HG03097 (cell line): Measurements from ENCODE around the gene SHISA6.
"Not testable (repeated sequence)": the region's sequence is repeated elsewhere in the genome, so short reads cannot be mapped to it uniquely, and the experiment has no call there.

Source experiments
- ATAC-seq: cut with Tn5 transposase; IDR thresholded peaks from one replicate; pipeline ENCODE4 v1.9.1; 2021; ENCODE audit not compliant: unreplicated experiment, low FRiP score

Gene SHISA6

DNA sequence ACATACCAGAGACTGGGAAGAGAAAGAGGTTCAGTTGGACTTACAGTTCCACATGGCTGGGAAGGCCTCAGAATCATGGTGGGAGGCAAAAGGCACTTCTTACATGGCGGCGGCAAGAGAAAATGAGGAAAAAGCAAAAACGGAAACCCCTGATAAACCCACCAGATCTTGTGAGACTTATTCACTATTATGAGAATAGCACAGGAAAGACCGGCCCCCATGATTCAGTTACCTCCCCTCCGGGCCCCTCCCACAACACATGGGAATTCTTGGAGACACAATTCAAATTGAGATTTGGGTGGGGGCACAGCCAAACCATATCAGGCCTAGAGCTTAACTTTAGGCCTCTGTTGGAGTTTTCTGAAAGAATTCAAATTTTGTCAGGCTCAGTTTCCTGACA, 60.9 kb downstream of the SHISA6 start:
- not testable (repeated sequence) for ATAC-seq

DNA sequence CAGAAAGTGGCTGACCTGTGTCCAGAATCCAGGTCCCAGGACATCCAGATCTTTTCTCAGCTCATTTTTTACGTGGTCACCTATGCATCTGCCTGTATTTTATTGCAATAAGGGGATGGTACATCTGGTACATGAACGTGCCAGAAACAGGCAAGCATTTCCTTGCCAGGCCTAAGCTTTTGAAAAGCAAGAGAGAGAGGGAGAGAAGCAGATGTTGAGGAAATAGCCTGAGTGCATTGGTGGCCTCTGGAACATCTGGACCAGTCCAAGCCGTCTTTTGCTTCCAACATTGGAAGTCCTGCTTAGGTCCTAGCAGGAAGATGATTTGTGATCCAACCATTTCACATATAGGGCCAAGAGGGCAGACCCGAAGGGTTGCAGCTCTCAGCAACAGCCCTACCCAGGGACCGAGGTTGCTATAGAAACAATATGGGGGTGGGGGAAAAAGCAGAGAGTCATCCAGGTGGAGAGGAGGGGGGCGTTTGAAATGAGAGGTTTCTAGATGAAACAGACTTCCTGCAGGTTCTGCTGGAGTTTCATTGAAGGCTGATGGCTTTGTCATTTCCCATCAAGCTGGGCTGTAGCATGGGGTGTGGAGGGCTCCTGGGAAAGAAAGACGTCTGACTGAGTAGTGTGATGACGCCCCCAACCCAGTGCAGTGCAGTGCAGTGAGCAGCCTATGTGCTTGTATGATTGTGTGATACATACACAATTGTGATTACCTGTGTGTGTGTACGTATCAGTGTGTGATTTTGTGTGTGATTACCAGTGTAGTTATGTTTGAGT, 61.6 kb downstream of the SHISA6 start:
- ATAC-seq = no peak

DNA sequence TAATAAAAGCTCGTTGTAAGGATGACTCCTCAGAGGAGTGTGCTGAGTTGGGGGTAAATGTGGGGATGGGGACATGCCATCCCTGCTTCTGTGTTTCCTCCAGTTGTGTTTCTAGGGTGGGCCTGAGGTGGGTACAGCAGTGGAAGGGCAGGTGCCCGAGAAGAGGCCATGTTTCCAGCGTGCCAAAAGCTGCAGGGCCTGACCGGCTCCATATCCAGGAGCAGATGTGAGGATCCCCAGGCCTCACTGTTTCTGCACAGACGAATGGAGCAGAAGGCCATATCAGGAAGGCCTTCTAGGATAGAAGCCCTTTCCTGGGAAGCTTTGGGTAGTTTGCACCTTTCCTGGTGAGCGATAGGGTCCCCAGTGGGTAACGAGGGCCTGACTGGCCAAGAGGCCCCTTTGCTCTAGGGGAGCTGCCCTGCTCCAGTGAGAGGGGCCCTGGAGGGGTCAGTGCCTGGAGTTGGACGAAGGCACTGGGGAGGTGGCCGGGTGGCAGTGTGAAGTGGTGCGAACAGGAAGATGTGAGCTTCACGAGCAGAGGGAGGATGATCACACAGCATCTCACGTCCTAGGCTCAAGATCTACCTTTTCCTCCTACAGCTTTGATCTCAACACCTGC, 62.9 kb downstream of the SHISA6 start:
- no peak for ATAC-seq

DNA sequence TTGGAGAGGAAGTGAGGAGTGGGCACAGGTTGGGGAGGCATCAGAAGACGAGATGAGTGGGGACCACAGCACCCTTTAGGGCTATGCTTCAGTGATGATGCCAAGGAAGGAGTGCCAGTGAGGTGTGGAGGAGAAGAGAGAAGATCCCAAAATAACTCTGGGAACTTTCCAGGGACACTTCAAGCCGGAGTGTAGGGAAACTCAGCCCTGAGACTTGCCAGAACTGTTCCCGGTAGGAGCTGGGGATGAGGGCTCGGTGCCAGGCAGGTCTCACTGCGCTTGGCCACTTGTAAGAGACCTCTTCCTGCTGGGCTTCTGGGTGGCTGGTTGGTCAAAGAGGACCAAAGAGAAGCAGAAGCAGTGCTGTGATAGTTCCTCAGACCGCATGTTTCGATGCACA, 63.6 kb downstream of the SHISA6 start:
- no peak for ATAC-seq

DNA sequence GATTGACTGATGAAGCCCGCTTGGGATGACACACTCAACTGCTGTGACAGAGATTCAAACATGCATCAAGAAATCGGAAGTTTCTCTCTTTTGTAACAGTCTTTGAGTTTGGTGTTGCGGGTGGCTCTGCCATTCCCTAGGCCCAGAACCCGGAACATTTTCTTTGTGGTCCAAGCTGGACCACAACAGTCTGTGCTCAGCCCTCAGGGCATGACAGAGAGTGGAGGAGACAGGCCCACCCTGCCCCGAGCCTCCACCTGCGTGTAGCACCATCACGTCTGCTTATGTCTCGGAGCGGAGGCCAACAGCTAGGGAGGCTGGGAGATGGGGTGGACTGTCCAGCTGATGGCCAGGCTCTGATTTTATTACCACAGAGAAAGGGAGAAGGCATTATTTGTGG, 64.5 kb downstream of the SHISA6 start:
- no peak for ATAC-seq

DNA sequence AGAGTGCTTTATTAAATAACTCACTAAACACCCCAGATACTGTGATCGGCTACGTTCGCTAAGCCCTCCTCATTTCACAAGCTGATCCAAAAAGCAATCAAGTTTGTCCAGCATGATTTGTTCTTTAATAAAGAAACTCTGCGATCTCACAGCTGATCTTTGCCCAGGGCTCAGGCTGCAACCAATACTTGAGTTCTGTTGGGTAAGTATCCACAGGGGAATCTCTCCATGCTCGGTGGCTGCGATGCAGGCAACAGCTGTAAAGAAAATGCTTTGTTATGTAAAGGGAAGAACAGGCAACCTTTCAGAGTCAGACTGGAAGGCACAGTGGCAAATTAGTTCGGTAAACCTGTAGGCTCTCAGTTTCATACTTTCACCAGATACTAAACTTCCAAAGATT, 67.5 kb downstream of the SHISA6 start:
- no peak for ATAC-seq

DNA sequence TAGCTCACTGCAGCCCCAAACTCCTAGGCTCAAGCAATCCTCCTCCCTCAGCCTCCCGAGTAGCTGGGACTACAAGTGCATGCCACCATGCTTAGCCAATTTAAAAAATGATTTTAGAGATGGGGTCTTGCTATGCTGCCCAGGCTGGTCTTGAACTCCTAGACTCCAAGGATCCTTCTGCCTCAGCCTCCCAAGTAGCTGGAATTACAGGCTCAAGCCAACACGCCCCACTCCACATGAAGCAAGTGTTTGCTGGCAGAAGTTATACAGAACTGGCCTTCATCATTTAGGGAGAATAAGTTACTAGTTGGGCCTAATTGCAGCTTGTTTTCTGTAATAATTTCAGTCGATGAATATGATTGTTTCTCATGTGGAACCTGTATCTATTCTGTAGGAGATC, 68.0 kb downstream of the SHISA6 start:
- ATAC-seq = no peak

DNA sequence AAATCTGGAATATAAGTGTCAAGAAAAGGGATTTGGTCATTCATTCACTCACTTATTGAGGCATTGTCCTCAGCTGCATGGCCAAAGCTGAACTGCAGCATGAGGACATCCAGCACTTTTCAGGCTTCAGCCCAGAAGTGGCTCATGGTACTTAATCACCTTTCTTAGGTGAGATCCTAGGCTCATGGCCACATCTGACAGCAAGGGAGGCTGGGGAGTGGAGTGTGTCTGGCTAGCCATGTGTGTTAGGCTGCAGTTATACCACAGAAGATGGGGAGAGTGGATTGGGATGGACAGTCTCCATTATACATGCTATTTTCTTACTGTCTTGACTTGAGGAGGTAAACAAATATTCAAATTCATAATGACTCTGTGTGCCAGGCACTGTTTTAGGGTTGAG, 68.8 kb downstream of the SHISA6 start:
- no peak for ATAC-seq

DNA sequence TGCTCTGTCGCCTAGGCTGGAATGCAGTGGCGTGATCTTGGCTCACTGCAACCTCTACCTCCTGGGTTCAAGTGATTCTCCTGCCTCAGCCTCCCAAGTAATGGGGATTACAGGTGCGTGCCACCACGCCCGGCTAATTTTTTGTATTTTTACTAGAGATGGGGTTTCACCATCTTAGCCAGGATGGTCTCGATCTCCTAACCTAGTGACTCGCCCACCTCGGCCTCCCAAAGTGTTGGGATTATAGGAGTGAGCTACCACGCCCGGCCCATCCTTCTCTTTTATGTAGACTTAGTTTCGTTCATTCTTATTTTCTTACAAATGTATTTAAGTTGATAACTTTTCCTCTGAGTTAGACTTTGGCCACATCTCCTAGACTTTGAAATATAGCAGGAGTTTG, 75.4 kb downstream of the SHISA6 start:
- not testable (repeated sequence) for ATAC-seq

DNA sequence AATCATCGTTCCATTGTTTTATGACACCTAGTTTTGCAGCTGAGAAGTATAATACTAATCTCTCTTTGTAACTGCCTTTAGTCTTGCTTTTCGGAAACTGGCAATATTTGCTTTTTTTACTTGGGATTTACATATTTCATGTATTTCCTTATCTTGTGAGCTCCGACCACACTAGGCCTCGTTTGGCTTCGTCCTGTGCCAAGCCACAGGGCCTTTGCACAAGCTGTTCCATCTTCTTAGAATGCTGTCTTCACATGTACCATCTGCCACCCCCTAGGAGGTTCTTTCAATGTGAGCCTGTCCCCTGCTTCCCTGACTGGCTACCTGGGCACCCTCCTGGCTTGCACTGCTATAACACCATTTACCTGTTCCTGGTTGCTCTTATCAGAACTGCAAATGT, 77.2 kb downstream of the SHISA6 start:
- ATAC-seq = no peak

DNA sequence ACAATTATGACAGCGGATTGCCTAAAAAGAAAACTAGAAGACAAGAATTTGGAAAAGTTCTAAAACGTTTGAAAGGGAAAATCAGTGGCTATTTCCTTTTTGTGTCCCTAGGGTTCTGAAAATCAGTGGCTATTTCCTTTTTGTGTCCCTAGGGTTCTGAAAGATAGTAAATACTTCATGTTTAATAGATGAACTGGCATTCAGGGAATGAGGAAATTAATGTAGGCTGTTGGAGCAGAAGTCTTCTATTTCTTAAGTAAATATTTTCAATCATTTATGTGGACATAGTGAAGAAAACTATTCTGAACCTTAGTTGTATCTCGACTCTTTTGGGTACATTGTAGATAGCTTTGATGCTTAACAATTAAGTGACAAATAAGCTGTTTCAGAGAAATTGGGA, 78.9 kb downstream of the SHISA6 start:
- ATAC-seq = no peak

DNA sequence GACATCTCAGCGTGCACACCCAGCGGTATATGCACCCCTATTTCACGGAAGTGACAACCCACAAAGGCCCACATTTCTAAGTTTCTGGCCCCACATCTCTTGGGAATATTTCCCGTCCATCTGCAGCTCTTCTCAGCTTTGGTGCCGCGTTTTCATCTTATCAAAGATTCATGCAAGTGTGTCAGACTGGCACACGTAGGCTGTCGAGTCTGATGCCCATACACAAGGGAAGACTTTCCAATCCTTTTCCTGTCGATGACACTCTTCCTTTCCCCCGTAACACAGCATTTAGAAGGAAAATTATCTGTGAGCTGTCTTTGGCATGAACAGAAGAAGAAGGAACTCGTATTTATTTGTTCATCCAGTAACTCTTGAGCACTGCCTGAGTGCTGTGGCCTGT, 83.0 kb downstream of the SHISA6 start:
- no peak for ATAC-seq

DNA sequence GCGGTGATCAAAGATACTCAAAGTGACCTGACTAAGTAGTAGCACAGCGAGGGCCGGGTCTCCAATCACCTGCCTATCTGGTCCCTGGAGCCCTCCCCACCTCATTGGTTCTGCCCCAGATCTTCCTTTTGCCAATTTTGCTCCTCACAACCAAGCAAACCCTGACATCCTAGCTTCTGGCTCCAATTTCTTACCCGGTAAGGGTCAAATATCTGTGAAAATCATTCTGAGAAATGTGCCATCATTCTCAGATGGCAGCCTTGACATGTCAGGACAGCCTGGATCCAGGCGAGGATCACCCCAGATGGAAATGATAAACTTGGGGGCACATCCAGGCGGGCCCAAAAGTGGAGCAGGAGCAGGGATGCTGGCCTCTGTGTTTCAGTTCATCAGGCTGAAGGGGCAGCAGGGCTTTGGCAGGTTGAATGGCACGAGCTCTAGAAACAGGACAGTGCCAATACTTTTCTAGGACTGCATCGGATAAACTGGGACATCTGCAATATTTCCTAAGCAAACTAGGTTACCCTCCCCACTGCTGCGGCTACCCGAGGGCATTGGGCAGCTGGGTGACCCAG, 83.9 kb downstream of the SHISA6 start:
- ATAC-seq = no peak

DNA sequence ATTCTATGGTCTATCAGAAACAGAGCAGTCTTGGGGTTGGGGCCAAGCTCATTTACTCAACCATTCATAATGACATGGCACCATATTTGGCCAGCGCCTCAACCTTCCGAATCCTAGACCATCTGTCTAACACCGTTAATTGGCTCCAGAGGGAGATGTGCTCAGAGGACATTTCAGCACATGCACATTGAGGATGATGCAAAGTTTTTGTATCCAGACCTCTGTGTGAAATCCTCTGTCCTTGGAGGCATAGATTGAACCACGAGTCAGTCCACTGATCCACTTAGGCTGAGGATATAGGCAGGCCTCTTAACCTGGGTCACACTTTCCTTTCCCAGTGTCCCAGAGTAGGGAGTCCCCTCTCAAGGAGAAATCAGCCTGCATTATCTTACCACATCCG, 85.5 kb downstream of the SHISA6 start:
- ATAC-seq = no peak

DNA sequence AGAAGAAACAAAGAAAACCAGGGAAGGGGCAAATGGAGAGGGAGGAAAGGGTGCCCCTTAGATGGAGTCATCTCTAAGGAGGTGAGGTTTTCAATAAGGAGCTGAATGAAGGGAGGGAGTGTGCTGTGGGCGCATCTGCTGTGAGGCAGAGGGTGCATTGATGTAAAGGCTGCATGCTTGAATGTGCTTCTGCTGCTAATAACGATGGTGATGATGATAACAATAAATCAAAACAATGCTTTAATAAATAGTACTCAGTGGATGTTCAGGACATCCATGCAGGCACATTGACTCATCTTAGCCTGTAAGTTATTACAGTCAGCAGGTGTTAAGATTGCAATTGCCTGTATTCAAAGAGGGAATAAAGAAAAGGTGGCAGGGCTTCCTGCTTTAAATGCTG, 87.8 kb downstream of the SHISA6 start:
- ATAC-seq = no peak

DNA sequence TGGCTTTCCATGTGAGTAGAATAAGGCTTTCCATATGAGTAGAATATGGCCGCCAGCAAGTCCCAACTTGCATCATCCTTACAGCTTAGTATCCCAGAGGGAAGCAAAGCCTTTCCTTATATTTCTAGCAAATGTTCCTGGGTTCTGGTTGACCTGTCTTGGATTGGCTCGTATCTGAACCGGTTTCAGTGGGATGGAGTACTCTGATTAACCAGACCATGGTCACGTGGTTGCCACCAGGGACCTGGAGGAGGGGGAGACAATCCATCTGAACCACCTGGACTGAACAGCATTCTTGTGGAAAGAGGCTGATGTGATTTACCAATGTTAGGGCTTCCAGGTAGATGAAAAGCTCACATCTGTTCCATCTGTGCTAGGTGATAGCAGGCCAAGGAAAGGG, 89.0 kb downstream of the SHISA6 start:
- ATAC-seq = no peak

DNA sequence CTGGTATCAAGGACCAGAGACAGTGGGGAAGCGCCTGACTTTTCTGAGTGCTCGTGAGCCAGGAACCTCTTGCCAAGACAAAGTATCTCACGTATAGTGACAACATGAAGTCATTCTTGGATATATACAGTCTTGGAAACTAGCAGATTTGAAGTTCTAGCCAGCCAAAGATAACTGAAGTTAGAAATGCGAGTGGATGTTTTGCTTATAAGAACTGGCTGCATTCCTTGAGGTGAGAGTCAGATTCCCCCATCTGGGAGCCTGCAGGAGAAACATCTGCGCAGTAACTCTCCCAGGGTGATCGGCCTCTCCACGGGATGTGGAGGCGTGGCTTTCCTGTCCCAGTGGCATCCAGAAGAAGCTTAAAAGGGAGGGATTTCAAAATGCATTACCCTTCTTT, 89.8 kb downstream of the SHISA6 start:
- ATAC-seq = no peak

DNA sequence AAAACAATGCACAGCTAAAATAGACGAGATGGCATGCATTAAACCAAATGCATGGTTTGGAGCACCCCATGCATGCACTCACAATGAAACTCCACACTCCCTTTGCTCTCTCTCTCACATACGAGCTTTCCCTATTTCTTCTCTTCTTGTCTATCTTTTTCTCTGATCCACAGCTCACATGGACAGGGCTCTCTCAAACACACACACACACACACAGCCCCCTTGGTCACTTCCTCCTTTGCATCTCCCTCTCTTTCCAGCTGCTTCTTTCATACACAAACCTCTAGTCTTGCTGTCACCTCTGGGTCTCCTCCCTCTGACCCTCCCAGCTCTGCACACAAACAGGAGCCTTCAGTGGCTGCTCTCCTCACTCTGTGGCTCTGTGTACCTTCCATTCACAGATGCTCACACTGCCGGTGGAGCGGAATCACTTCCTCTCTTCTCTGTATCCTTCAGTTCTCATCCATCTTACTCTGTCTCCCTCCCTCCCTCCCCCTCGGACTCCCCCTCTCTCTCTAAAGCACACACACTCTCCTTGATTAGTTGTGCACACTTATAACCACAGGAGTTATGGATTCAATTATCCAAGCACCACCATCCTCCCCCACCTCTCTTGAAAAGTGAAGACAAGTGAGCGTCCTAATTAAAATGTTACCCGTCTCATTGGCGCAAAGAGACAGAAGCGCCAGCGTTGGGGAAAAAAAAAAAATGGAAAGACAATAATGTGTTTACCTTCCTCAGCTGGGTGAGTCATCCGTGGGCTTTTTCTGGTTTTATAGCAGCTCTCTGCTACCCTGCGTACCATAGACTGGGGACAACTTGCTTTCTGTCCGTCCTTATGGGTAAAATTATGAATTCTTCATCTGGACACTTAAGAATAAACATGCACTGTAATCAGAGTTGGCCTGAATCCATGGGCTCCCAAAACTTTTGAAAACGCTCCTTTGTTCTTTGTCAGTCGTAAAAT, 90.8 kb downstream of the SHISA6 start:
- no peak for ATAC-seq

DNA sequence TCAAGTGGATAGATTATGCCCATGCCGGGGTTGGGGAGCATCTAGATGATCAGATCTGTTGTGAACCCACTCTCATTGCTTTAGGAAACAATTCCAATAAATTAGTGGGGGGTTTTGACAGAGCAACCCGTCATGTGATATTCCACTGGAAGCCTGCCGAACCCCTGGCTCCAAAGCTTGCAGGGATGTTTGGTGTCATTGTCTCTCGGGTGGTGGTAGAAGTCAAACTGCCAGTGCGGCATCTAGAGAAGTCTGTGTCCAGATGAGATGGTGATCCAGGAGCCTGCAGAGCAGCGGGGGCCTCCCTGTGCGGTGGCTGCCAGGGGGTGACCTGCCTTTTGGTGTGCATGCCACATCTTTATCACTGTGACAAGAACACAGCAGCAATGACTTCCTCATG, 91.7 kb downstream of the SHISA6 start:
- no peak for ATAC-seq

DNA sequence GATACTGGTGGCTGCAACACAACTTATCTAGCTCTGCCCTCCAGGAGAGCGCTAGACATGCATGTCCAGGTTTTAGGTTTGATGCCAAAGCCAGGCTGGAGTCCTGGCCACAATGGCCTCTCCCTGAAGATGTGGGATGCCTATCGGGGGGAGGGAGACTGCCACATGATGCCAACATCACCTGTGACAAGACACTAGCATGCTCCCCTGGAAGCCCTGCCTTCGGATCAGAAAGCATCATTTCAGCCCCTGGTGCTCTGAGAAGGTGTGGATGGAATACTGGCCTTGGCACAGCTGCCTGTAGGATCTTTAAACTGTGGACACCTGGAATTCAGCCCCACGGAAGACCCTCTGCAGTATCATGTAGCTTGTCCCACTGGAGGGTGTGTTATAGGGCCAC, 93.5 kb downstream of the SHISA6 start:
- no peak for ATAC-seq

DNA sequence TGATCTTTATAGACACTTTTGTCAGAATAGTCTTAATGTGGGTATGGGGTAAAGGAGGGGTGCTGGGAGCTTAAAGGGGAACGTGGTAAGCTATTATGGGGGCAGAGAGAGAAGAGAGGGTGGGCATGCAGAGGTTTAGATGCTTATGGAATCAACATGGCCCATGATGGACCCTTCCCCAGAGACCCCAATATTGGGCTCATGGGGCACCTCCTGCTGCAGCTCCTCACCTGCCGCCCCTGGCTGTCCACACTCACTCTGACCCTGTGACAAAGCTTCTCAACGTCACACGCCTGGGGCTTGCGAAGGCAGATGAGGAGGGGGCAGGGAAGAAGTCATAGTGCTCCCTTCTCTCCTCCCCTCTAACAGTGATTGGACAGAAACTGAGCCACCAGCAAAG, 95.3 kb downstream of the SHISA6 start:
- no peak for ATAC-seq
